ENCODE data around the gene ZDHHC9. TPM values are rescaled to one million over a fixed set of nuclear protein-coding genes. Genes with fewer than 3 reads are reported as not detected.

ZDHHC9 gene
- total and polyA plus RNA-seq, 9 of the 15 experiments (the other 6 are each of a cell fraction or from before 2014, with no cell fraction given) = 6.8 to 22.4 (median 9.1) TPM

DNA sequence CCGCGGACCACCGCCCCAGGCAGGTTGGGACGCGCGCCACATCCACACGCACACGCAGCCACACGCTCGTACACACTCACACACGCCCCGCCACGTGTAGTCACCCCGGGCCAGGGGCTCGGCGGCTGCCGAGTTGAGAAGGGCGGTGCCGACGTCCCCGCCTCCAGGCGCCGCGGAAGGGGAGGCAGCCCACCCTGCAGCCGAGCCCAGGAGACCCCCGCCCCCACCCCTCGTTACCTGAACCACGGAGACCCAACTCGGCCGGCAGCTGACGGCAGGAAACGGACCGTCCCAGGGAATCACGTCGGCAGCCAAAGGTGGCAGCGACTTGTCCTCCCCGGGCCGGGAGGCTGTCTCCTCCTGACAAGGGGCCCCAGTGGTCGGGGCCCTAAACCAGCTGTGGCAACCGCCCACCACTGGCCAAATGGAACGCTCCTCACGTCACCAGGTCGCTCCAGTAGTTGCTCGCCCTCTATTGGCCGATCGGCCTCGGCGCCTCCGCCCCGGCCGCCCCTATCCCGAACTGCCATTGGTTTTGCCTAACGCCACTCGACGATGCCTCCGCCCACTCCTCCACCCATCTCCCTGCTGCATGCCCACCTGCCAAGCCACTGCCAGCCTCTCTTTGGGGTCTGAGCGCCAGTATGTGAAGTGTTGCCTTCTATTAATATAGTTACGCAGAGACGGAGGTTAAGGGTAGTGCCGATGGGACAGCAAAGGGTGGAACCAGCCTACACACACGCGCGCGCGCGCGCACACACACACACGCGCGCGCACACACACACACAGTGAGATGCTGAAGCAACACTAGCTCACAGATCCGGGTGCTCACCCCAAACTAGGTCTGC, at the start of gene ZDHHC9 (continued):
- TF ChIP-seq, protein P1, sequence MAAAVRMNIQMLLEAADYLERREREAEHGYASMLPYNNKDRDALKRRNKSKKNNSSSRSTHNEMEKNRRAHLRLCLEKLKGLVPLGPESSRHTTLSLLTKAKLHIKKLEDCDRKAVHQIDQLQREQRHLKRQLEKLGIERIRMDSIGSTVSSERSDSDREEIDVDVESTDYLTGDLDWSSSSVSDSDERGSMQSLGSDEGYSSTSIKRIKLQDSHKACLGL (CRISPR knock-in tag; IDR thresholded peaks at IDR 0.05; ENCODE audit: borderline replicate concordance, poor library complexity, severe bottlenecking) = no peak
- TF ChIP-seq, protein P2, sequence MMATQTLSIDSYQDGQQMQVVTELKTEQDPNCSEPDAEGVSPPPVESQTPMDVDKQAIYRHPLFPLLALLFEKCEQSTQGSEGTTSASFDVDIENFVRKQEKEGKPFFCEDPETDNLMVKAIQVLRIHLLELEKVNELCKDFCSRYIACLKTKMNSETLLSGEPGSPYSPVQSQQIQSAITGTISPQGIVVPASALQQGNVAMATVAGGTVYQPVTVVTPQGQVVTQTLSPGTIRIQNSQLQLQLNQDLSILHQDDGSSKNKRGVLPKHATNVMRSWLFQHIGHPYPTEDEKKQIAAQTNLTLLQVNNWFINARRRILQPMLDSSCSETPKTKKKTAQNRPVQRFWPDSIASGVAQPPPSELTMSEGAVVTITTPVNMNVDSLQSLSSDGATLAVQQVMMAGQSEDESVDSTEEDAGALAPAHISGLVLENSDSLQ (IDR thresholded peaks at IDR 0.05) = peak; percentile 99
- TF ChIP-seq, protein P3, sequence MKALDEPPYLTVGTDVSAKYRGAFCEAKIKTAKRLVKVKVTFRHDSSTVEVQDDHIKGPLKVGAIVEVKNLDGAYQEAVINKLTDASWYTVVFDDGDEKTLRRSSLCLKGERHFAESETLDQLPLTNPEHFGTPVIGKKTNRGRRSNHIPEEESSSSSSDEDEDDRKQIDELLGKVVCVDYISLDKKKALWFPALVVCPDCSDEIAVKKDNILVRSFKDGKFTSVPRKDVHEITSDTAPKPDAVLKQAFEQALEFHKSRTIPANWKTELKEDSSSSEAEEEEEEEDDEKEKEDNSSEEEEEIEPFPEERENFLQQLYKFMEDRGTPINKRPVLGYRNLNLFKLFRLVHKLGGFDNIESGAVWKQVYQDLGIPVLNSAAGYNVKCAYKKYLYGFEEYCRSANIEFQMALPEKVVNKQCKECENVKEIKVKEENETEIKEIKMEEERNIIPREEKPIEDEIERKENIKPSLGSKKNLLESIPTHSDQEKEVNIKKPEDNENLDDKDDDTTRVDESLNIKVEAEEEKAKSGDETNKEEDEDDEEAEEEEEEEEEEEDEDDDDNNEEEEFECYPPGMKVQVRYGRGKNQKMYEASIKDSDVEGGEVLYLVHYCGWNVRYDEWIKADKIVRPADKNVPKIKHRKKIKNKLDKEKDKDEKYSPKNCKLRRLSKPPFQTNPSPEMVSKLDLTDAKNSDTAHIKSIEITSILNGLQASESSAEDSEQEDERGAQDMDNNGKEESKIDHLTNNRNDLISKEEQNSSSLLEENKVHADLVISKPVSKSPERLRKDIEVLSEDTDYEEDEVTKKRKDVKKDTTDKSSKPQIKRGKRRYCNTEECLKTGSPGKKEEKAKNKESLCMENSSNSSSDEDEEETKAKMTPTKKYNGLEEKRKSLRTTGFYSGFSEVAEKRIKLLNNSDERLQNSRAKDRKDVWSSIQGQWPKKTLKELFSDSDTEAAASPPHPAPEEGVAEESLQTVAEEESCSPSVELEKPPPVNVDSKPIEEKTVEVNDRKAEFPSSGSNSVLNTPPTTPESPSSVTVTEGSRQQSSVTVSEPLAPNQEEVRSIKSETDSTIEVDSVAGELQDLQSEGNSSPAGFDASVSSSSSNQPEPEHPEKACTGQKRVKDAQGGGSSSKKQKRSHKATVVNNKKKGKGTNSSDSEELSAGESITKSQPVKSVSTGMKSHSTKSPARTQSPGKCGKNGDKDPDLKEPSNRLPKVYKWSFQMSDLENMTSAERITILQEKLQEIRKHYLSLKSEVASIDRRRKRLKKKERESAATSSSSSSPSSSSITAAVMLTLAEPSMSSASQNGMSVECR (CRISPR knock-in tag; IDR thresholded peaks at IDR 0.05) = 0 out of 2 replicates have a peak, but pooled peaks have one; percentile 42
- TF ChIP-seq, protein P4, sequence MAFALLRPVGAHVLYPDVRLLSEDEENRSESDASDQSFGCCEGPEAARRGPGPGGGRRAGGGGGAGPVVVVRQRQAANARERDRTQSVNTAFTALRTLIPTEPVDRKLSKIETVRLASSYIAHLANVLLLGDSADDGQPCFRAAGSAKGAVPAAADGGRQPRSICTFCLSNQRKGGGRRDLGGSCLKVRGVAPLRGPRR (CRISPR knock-in tag; IDR thresholded peaks at IDR 0.05) = no peak
- no peak for TF ChIP-seq PHB2 (IDR thresholded peaks at IDR 0.05; ENCODE audit: low read depth)
- peak; percentile 70 for TF ChIP-seq POLR2A (conservative IDR thresholded peaks at IDR 0.05)
- TF ChIP-seq ZNF212 (CRISPR knock-in tag; IDR thresholded peaks at IDR 0.05) = no peak
- no peak for TF ChIP-seq ZBTB17 (CRISPR knock-in tag; IDR thresholded peaks at IDR 0.05)
- TF ChIP-seq, protein P5, sequence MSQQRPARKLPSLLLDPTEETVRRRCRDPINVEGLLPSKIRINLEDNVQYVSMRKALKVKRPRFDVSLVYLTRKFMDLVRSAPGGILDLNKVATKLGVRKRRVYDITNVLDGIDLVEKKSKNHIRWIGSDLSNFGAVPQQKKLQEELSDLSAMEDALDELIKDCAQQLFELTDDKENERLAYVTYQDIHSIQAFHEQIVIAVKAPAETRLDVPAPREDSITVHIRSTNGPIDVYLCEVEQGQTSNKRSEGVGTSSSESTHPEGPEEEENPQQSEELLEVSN (IDR thresholded peaks at IDR 0.05; ENCODE audit: borderline replicate concordance in 1 of 2, extremely low read depth in 1 of 2, insufficient read depth in 1 of 2, insufficient read length in 1 of 2, low read depth in 1 of 2, low read length in 1 of 2, poor library complexity in 1 of 2, severe bottlenecking in 1 of 2) = peak in 1 of 2 experiments; percentile 20
- TF ChIP-seq ZC3H11A (IDR thresholded peaks at IDR 0.05; ENCODE audit: low read depth, low read length) = no peak
- no peak for TF ChIP-seq GTF2E2 (tag; IDR thresholded peaks at IDR 0.05)
- TF ChIP-seq ZNF23 (CRISPR knock-in tag; IDR thresholded peaks at IDR 0.05) = no peak
- TF ChIP-seq GTF2F1 (IDR thresholded peaks at IDR 0.05; ENCODE audit: low read depth, low read length) = no peak
- no peak for TF ChIP-seq CBX1 (IDR thresholded peaks at IDR 0.05; ENCODE audit: low read depth)
- peak; percentile 61; the same call in 1 of the 2 replicates for TF ChIP-seq EP400 (IDR thresholded peaks at IDR 0.05)
- no peak for TF ChIP-seq ADNP (tag; IDR thresholded peaks at IDR 0.05)
- TF ChIP-seq RHOXF2B (CRISPR knock-in tag; conservative IDR thresholded peaks at IDR 0.05) = no peak
- peak; percentile 49; the same call in 1 of the 2 replicates for TF ChIP-seq KLF13 (tag; IDR thresholded peaks at IDR 0.05; ENCODE audit: borderline replicate concordance, low read depth)
- TF ChIP-seq COPS2 (conservative IDR thresholded peaks at IDR 0.05) = no peak
- TF ChIP-seq NR2C2 (CRISPR knock-in tag; IDR thresholded peaks at IDR 0.05) = no peak
- 0 out of 2 replicates have a peak, but pooled peaks have one; percentile 12 for TF ChIP-seq NR2C2 (tag; IDR thresholded peaks at IDR 0.05)
- no peak for TF ChIP-seq KLF16 (IDR thresholded peaks at IDR 0.05)

All from K562 (cell line).